ENCODE data around the gene IL23R.

IL23R gene

GRCh38 chr1:67208217-67208616 is 42.0 kb downstream of the IL23R start:
- H3K36me3 ChIP-seq (ENCODE audit: control insufficient read depth, insufficient read depth, low read length) = no peaks in the 10 kb centered on the region
- no peak overlapping the region for H3K9ac ChIP-seq (ENCODE audit: low read length)
- H3K27me3 ChIP-seq (ENCODE audit: control insufficient read depth, insufficient read depth, low read length) = no peaks in the 10 kb centered on the region
- no peaks in the 10 kb centered on the region for H3K4me1 ChIP-seq (ENCODE audit: control insufficient read depth, insufficient read depth, low read length)
- no peak overlapping the region for H3K27ac ChIP-seq (ENCODE audit: low read depth, low read length)
- no peak overlapping the region for H3K4me3 ChIP-seq (ENCODE audit: low read length)

GRCh38 chr1:67209521-67209920 is 43.3 kb downstream of the IL23R start:
- Histone ChIP-seq H3K27ac (ENCODE audit: low read depth, low read length) (no peak overlapping the region), H3K4me1 (ENCODE audit: control insufficient read depth, insufficient read depth, low read length) (no peaks in the 10 kb centered on the region), H3K9ac (ENCODE audit: low read length) (no peak overlapping the region), H3K27me3 (ENCODE audit: control insufficient read depth, insufficient read depth, low read length) (no peaks in the 10 kb centered on the region), H3K36me3 (ENCODE audit: control insufficient read depth, insufficient read depth, low read length) (no peaks in the 10 kb centered on the region), H3K4me3 (ENCODE audit: low read length) (no peak overlapping the region)

- H3K27me3 ChIP-seq (ENCODE audit: control insufficient read depth, insufficient read depth, low read length) = no peaks in the 10 kb centered on the region
- no peak overlapping the region for H3K27ac ChIP-seq (ENCODE audit: low read depth, low read length)
- no peak overlapping the region for H3K9ac ChIP-seq (ENCODE audit: low read length)
- H3K36me3 ChIP-seq (ENCODE audit: control insufficient read depth, insufficient read depth, low read length) = no peaks in the 10 kb centered on the region
- no peak overlapping the region for H3K4me3 ChIP-seq (ENCODE audit: low read length)
- no peaks in the 10 kb centered on the region for H3K4me1 ChIP-seq (ENCODE audit: control insufficient read depth, insufficient read depth, low read length)
Observed at GRCh38 chr1:67211589-67212563, 45.6 kb downstream of the IL23R start.

GRCh38 chr1:67213164-67213563 is 46.9 kb downstream of the IL23R start:
- Histone ChIP-seq H3K4me1 (ENCODE audit: control insufficient read depth, insufficient read depth, low read length) (no peaks in the 10 kb centered on the region), H3K36me3 (ENCODE audit: control insufficient read depth, insufficient read depth, low read length) (no peaks in the 10 kb centered on the region), H3K4me3 (ENCODE audit: low read length) (no peak overlapping the region), H3K27ac (ENCODE audit: low read depth, low read length) (no peak overlapping the region), H3K27me3 (ENCODE audit: control insufficient read depth, insufficient read depth, low read length) (no peaks in the 10 kb centered on the region), H3K9ac (ENCODE audit: low read length) (no peak overlapping the region)

GRCh38 chr1:67213948-67214347 is 47.7 kb downstream of the IL23R start:
- Histone ChIP-seq H3K27ac (ENCODE audit: low read depth, low read length) (no peak overlapping the region), H3K36me3 (ENCODE audit: control insufficient read depth, insufficient read depth, low read length) (no peaks in the 10 kb centered on the region), H3K4me1 (ENCODE audit: control insufficient read depth, insufficient read depth, low read length) (no peaks in the 10 kb centered on the region), H3K4me3 (ENCODE audit: low read length) (no peak overlapping the region), H3K9ac (ENCODE audit: low read length) (no peak overlapping the region), H3K27me3 (ENCODE audit: control insufficient read depth, insufficient read depth, low read length) (no peaks in the 10 kb centered on the region)

- Histone ChIP-seq H3K27ac (ENCODE audit: low read depth, low read length) (no peak overlapping the region), H3K4me1 (ENCODE audit: control insufficient read depth, insufficient read depth, low read length) (no peaks in the 10 kb centered on the region), H3K36me3 (ENCODE audit: control insufficient read depth, insufficient read depth, low read length) (no peaks in the 10 kb centered on the region), H3K9ac (ENCODE audit: low read length) (no peak overlapping the region), H3K27me3 (ENCODE audit: control insufficient read depth, insufficient read depth, low read length) (no peaks in the 10 kb centered on the region), H3K4me3 (ENCODE audit: low read length) (no peak overlapping the region)
Observed at GRCh38 chr1:67214420-67215174, 48.3 kb downstream of the IL23R start.

GRCh38 chr1:67216401-67216800 is 50.1 kb downstream of the IL23R start:
- Histone ChIP-seq H3K27me3 (ENCODE audit: control insufficient read depth, insufficient read depth, low read length) (no peaks in the 10 kb centered on the region), H3K27ac (ENCODE audit: low read depth, low read length) (no peak overlapping the region), H3K4me3 (ENCODE audit: low read length) (no peak overlapping the region), H3K9ac (ENCODE audit: low read length) (no peak overlapping the region), H3K36me3 (ENCODE audit: control insufficient read depth, insufficient read depth, low read length) (no peaks in the 10 kb centered on the region), H3K4me1 (ENCODE audit: control insufficient read depth, insufficient read depth, low read length) (no peaks in the 10 kb centered on the region)

GRCh38 chr1:67217417-67217816 is 51.2 kb downstream of the IL23R start:
- H3K27ac ChIP-seq (ENCODE audit: low read depth, low read length) = no peak overlapping the region
- H3K4me1 ChIP-seq (ENCODE audit: control insufficient read depth, insufficient read depth, low read length) = no peaks in the 10 kb centered on the region
- H3K9ac ChIP-seq (ENCODE audit: low read length) = no peak overlapping the region
- no peak overlapping the region for H3K4me3 ChIP-seq (ENCODE audit: low read length)
- no peaks in the 10 kb centered on the region for H3K36me3 ChIP-seq (ENCODE audit: control insufficient read depth, insufficient read depth, low read length)
- no peaks in the 10 kb centered on the region for H3K27me3 ChIP-seq (ENCODE audit: control insufficient read depth, insufficient read depth, low read length)

- Histone ChIP-seq H3K27me3 (ENCODE audit: control insufficient read depth, insufficient read depth, low read length) (no peaks in the 10 kb centered on the region), H3K9ac (ENCODE audit: low read length) (no peak overlapping the region)
Observed at GRCh38 chr1:67217938-67218337, 51.7 kb downstream of the IL23R start.

GRCh38 chr1:67224856-67225255 is 58.6 kb downstream of the IL23R start:
- Histone ChIP-seq H3K36me3 (ENCODE audit: control insufficient read depth, insufficient read depth, low read length) (no peaks in the 10 kb centered on the region), H3K4me1 (ENCODE audit: control insufficient read depth, insufficient read depth, low read length) (no peaks in the 10 kb centered on the region), H3K27me3 (ENCODE audit: control insufficient read depth, insufficient read depth, low read length) (no peaks in the 10 kb centered on the region), H3K27ac (ENCODE audit: low read depth, low read length) (no peak overlapping the region), H3K9ac (ENCODE audit: low read length) (no peak overlapping the region), H3K4me3 (ENCODE audit: low read length) (no peak overlapping the region)

More at GRCh38 chr1:67217938-67218337, 51.7 kb downstream of the IL23R start:
- Histone ChIP-seq H3K27ac (ENCODE audit: low read depth, low read length) (no peak overlapping the region), H3K36me3 (ENCODE audit: control insufficient read depth, insufficient read depth, low read length) (no peaks in the 10 kb centered on the region), H3K4me3 (ENCODE audit: low read length) (no peak overlapping the region), H3K4me1 (ENCODE audit: control insufficient read depth, insufficient read depth, low read length) (no peaks in the 10 kb centered on the region)

- no peak overlapping the region for H3K27ac ChIP-seq (ENCODE audit: low read depth, low read length)
- no peaks in the 10 kb centered on the region for H3K36me3 ChIP-seq (ENCODE audit: control insufficient read depth, insufficient read depth, low read length)
- no peaks in the 10 kb centered on the region for H3K4me1 ChIP-seq (ENCODE audit: control insufficient read depth, insufficient read depth, low read length)
- H3K27me3 ChIP-seq (ENCODE audit: control insufficient read depth, insufficient read depth, low read length) = no peaks in the 10 kb centered on the region
- H3K9ac ChIP-seq (ENCODE audit: low read length) = no peak overlapping the region
- H3K4me3 ChIP-seq (ENCODE audit: low read length) = no peak overlapping the region
Observed at GRCh38 chr1:67226688-67227087, 60.4 kb downstream of the IL23R start.

GRCh38 chr1:67227196-67227595 is 60.9 kb downstream of the IL23R start:
- Histone ChIP-seq H3K4me1 (ENCODE audit: control insufficient read depth, insufficient read depth, low read length) (no peaks in the 10 kb centered on the region), H3K36me3 (ENCODE audit: control insufficient read depth, insufficient read depth, low read length) (no peaks in the 10 kb centered on the region), H3K4me3 (ENCODE audit: low read length) (no peak overlapping the region), H3K27ac (ENCODE audit: low read depth, low read length) (no peak overlapping the region), H3K27me3 (ENCODE audit: control insufficient read depth, insufficient read depth, low read length) (no peaks in the 10 kb centered on the region), H3K9ac (ENCODE audit: low read length) (no peak overlapping the region)

Measured in rectal smooth muscle tissue (tissue), 1 donor.